GM19455 (cell line): ENCODE data around the gene CDC14B.
"Not testable (repeated sequence)": the region's sequence is repeated elsewhere in the genome, so short reads cannot be mapped to it uniquely, and the experiment has no call there.

Experiments
- ATAC-seq: cut with Tn5 transposase; IDR thresholded peaks from one replicate; pipeline ENCODE4 v1.9.1; 2021; ENCODE audit not compliant: unreplicated experiment

Gene CDC14B

GRCh38 chr9:96503918-96504317 is 115.7 kb downstream of the CDC14B start:
- no peak for ATAC-seq

GRCh38 chr9:96503374-96503748 is 116.3 kb downstream of the CDC14B start:
- not testable (repeated sequence) for ATAC-seq

GRCh38 chr9:96502539-96503373 is 116.9 kb downstream of the CDC14B start:
- ATAC-seq = no peak

- no peak for ATAC-seq
These were observed 117.8 kb downstream of the CDC14B start for GRCh38 chr9:96501633-96502538.

- ATAC-seq = no peak
These were observed 118.7 kb downstream of the CDC14B start for GRCh38 chr9:96500696-96501632.

- no peak for ATAC-seq
These were observed 120.4 kb downstream of the CDC14B start for GRCh38 chr9:96499257-96499656.

- ATAC-seq = no peak
These were observed 120.8 kb downstream of the CDC14B start for GRCh38 chr9:96498796-96499195.

- no peak for ATAC-seq
These were observed 122.6 kb downstream of the CDC14B start for GRCh38 chr9:96497117-96497399.

- no peak for ATAC-seq
These were observed 123.1 kb downstream of the CDC14B start for GRCh38 chr9:96496368-96497116.

- no peak for ATAC-seq
These were observed 124.3 kb downstream of the CDC14B start for GRCh38 chr9:96495341-96495740.

GRCh38 chr9:96494215-96494800 is 125.3 kb downstream of the CDC14B start:
- ATAC-seq = no peak

- ATAC-seq = no peak
These were observed 125.9 kb downstream of the CDC14B start for GRCh38 chr9:96493757-96494156.

- ATAC-seq = no peak
These were observed 126.6 kb downstream of the CDC14B start for GRCh38 chr9:96492993-96493531.

GRCh38 chr9:96491880-96492525 is 127.6 kb downstream of the CDC14B start:
- ATAC-seq = no peak

GRCh38 chr9:96491079-96491879 is 128.4 kb downstream of the CDC14B start:
- no peak for ATAC-seq

GRCh38 chr9:96490534-96491078 is 129.0 kb downstream of the CDC14B start:
- no peak for ATAC-seq

- no peak for ATAC-seq
These were observed 130.1 kb downstream of the CDC14B start for GRCh38 chr9:96489482-96489979.

- ATAC-seq = no peak
These were observed 131.7 kb downstream of the CDC14B start for GRCh38 chr9:96487949-96488348.
